Measurements from ENCODE around the gene CSHL1.
"Not testable (repeated sequence)": the region's sequence is repeated elsewhere in the genome, so short reads cannot be mapped to it uniquely, and the experiment has no call there.

CSHL1 gene

GRCh38 chr17:63889026-63889848, 21.8 kb downstream of the CSHL1 start:
- DNase-seq (ENCODE audit: low read depth in 2 of 2): not testable (repeated sequence)

GRCh38 chr17:63885119-63885518, 25.9 kb downstream of the CSHL1 start:
- not testable (repeated sequence) for DNase-seq (ENCODE audit: low read depth in 2 of 2)

- not testable (repeated sequence) for DNase-seq (ENCODE audit: low read depth in 2 of 2)
Measured at GRCh38 chr17:63882626-63883126, 28.4 kb downstream of the CSHL1 start.

- DNase-seq (ENCODE audit: low read depth in 2 of 2): peak; percentile 32 to 45
Measured at GRCh38 chr17:63881935-63882601, 29.0 kb downstream of the CSHL1 start, which contains the start of gene GH2. TSS of gene GH2 (minus strand) at chr17:63881944. CDS start at chr17:63881801, 143 bp downstream.

GRCh38 chr17:63881337-63881736, 29.7 kb downstream of the CSHL1 start:
- DNase-seq (ENCODE audit: low read depth in 2 of 2): not testable (repeated sequence)

- DNase-seq (ENCODE audit: low read depth in 2 of 2): no peak
Measured at GRCh38 chr17:63880706-63881105, 30.4 kb downstream of the CSHL1 start.

- DNase-seq (ENCODE audit: low read depth in 2 of 2): not testable (repeated sequence)
Measured at GRCh38 chr17:63878413-63878812, 32.6 kb downstream of the CSHL1 start.

- DNase-seq (ENCODE audit: low read depth in 2 of 2): not testable (repeated sequence)
Measured at GRCh38 chr17:63874693-63875092, 36.4 kb downstream of the CSHL1 start.

- DNase-seq (ENCODE audit: low read depth in 2 of 2): not testable (repeated sequence)
Measured at GRCh38 chr17:63874061-63874626, 36.9 kb downstream of the CSHL1 start.

GRCh38 chr17:63873577-63873976, 37.5 kb downstream of the CSHL1 start, which contains the start of gene CSH2:
TSS of gene CSH2 (minus strand) at chr17:63873677. CDS start at chr17:63873614, 63 bp downstream.
- not testable (repeated sequence) for DNase-seq (ENCODE audit: low read depth in 2 of 2)

GRCh38 chr17:63871646-63872365, 39.3 kb downstream of the CSHL1 start:
- not testable (repeated sequence) for DNase-seq (ENCODE audit: low read depth in 2 of 2)

GRCh38 chr17:63870292-63870665, 40.8 kb downstream of the CSHL1 start:
- not testable (repeated sequence) for DNase-seq (ENCODE audit: low read depth in 2 of 2)

GRCh38 chr17:63869491-63870291, 41.4 kb downstream of the CSHL1 start:
- DNase-seq (ENCODE audit: low read depth in 2 of 2): not testable (repeated sequence)

GRCh38 chr17:63866625-63867024, 44.4 kb downstream of the CSHL1 start:
- not testable (repeated sequence) for DNase-seq (ENCODE audit: low read depth in 2 of 2)

All from stimulated activated CD4-positive, alpha-beta T cell treated with anti-CD3 and anti-CD28 coated beads, Interleukin-1b, Interleukin-23, amount 100 ng/mL, for 1 hour (primary cell).